Activated T-cell treated with anti-CD3 and anti-CD28 coated beads for 48 hours (primary cell): Measurements from ENCODE around the gene NOTCH2.
A peak's percentile ranks its signal among the peaks of the same experiment; 100 is the strongest.

Experiments
- DNase-seq: peaks from one replicate; pipeline ENCODE4 v3.0.0-alpha.2; 2020; ENCODE audit warnings: low read depth

Gene NOTCH2

DNA sequence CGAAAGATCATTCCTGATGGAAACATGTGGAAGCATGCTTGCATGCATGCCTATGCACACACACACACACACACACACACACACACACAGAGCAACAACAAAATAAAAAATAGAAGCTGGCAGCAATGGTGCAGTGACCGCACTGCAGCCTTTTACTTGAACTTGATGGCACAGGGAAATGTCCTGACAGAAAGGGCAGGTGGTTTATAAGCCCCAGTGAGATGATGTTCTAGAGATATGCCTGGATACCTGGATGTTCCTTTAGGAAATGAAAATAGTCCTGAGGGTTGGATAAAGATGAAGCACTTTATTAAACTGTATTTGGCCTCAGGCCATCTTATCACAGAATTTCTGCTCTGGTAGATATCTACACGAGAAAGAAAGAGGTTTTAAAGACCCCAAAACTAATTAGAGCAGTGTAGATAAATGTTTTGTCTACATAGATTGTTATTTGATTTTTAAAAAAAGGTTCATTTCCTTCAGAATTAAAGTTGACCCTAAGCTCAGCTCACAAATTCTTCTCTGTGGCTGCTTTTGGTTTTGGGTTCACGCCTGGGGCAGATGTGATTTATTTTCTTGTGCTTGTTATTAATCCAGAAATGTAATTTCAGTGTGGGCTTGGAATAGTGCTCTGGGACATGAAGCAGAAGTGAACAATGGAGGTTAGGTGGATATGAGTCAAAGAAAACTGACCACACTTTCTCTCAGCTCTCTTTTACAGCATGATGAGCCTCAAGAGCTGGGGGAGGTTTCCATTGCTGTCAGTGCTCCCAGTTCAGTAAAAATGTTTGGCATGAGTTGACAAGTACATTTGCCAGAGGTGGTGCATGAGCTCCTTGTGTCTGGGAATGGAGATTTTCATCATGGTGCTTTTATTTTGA is 196.1 kb downstream of the NOTCH2 start:
- no peak for DNase-seq

DNA sequence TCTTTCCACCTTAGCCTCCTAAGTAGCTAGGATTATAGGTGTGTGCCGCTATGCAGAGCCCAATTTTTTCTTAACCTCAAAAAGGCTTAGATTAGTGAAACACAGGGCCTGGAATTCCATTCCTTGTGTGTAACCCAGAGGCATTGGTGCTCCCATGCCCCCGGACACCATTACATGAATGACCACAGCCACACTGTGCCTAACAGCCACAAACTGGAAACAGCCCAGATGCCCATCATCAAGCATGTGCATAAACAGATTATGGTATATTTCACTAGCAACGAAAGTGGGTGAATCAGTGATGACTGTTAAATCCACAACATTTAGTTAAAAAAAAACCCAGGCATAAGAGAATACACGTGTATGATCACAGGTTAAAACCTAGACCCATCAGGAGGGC is 197.6 kb downstream of the NOTCH2 start:
- no peak for DNase-seq

DNA sequence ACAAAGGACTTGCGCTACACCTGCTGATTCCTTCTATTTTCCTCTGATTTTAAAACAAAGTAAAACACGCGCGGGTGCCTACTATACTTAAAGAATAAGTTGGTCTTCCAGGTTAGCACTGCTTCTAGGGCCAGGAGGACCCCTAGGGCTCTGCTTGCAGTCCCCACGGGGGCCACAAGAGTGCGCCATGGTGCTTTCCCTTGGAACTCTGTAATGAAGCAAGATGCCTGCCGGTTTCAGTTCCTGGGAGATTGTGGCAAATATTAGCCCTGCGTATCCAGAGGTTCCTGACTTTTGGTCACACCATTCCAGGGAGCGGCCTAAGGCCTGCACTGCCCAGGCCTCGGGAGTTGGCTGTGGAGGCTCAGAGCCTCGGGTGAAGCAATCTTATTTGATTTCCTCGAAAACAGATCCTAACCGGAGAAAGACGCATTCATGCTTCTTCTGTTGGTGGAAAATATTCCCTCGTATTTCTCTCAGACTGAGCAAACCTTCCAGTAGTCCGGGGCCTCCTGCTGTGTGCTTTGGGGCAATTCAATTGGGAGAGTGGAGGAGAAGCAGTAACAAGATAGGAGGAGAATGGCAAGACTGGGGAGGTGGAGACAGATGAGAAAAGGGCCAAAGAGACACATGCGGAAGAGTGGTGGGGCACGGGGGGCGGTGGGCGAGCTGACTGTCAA is 198.4 kb downstream of the NOTCH2 start:
- peak; percentile 61 for DNase-seq

DNA sequence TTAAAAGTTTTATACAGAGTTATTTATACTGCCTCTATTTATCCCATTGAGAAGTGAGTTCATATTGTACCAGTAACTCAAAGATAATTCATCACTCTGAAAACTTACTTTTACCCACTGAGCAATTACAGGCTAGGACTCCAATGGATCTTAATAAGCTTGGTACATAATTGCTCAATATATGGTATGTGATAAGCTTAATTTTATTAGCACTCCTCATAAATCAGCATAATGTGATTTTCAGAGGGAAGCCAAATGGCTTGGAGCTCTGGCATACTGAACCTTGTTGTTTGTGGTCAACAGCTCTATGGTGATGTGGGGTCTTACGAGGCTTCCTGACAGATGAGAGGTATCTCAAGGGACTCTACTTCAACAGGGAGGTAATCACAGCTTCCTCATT is 199.5 kb downstream of the NOTCH2 start:
- no peak for DNase-seq

DNA sequence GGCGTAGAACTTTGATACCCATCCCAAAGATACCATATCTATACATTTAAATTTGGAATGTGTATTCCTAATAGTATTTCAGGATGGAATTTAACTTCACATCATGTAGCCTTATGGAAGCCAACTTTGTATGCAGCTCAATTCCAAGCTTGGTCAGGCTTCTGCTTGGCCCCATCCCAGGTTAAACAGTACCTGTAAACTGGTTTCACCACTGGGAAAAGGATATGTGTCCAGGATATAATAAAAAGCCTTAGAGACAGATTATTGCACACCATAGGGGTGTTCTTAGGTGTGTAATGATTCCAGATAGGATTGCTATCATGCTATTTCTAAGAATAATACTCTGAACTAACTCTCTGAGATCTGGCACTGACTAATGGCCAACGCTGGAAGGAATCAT is 201.3 kb downstream of the NOTCH2 start:
- DNase-seq = no peak

DNA sequence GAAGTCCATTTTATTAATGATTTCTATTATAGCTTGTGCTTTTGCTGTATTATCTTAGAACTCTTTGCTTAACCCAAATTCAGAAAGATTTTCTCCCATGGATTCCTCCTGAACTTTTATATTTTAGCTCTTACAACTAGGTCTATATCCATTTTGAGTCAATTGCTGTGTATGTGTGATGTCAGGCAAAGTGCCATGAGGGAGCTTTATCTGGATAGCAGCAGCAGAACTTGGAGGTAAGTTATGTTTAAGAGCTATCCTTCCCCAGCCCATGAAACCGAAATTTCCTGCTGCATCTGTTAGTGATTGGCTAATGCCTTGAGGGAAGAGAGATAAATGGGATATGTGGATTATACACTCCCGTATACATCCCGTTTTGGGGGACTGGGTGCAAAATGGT is 203.0 kb downstream of the NOTCH2 start:
- DNase-seq = no peak

DNA sequence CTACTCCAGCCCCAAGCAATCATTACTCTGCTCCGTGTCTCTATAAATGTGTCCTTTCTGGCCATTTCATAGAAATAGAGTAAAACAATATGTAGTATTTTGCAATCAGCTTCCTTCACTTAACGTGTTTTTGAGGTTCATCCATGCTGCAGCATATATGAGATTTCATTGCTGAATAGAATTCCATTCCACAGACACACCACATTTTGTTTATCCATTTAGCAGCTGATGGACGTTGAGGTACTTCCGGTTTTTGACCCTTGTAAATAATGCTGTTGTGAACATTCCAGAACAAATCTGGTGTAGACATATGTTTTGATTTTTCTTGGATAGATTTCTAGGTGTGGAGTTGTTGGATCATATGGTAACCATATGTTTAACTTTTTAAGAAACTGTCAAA is 203.8 kb downstream of the NOTCH2 start:
- DNase-seq = no peak

DNA sequence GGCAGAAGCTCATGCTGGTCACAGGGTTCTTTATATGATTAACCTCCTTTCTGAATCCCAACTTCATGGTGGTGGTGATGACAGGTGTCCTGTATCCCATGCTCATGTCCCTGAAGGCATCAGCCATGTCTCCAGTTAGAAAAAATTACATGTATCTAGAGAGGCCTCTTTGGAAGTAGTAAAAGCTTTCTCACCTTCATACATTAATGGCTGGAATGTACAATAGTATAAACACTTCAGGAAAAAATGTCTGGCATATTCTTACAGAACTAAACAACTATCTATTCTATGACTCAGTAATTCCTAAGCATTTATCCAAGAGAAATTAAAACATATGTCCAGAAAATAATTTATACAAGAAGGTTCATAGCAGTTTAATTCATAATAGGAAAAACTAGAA is 207.2 kb downstream of the NOTCH2 start:
- no peak for DNase-seq
